Epithelial cell of alveolus of lung (primary cell): ENCODE measurements around the gene TRIM49C. TPM values are rescaled to one million over a fixed set of nuclear protein-coding genes. Genes with fewer than 3 reads are reported as not detected.

ENCODE experiments used
- total RNA-seq: library from RNA; depleted of rRNA; stranded (reverse); fragments of >200 nt; gene quantifications from 2 replicates; pipeline ENCODE4 v1.2.1, GENCODE V29; 2015

The TRIM49C gene
- not detected in 2 replicates for total RNA-seq

GRCh38 chr11:90030806-90031205 lies at the start of gene TRIM49C:
Gene TRIM49C (plus strand): TSS chr11:90031106. CDS start chr11:90035212, 4,106 bp downstream.

GRCh38 chr11:90085650-90086049 lies 54.7 kb downstream of the TRIM49C start, which contains the start of gene UBTFL1:
Gene UBTFL1 (plus strand): TSS chr11:90085950. CDS start chr11:90085950, 0 bp downstream.

Other genes with a start within 250 kb of the TRIM49C start
- gene TRIM49, start 222.5 kb upstream of the TRIM49C start, total RNA-seq, result not detected in 2 replicates
- not detected in 2 replicates for gene TRIM64B, start 152.6 kb upstream of the TRIM49C start, total RNA-seq
- gene TRIM49D1, start 108.9 kb upstream of the TRIM49C start, total RNA-seq, result not detected in 2 replicates
- not detected in 2 replicates for gene TRIM49D2, start 107.0 kb upstream of the TRIM49C start, total RNA-seq
- gene TRIM64, start 65.1 kb upstream of the TRIM49C start, total RNA-seq, result not detected in 2 replicates
- not detected in 2 replicates for gene UBTFL1, start 54.8 kb downstream of the TRIM49C start, total RNA-seq
- 1.7 and 4.6 TPM in 2 replicates for gene NAALAD2, start 103.6 kb downstream of the TRIM49C start, total RNA-seq
- 18.2 and 52.8 TPM in 2 replicates for gene CHORDC1, start 191.9 kb downstream of the TRIM49C start, total RNA-seq